DOHH2 (cell line): ENCODE measurements around the gene PRPH.

Experiments used
- EZH2phosphoT487 ChIP-seq: fragments of 200-600 bp; sonication (generic); IDR thresholded peaks from 2 replicates; pipeline ENCODE4 v1.6.1; 2017; ENCODE audit warnings: borderline replicate concordance, mild to moderate bottlenecking, antibody characterized with exemption, low read length, moderate library complexity, mixed read lengths
- TF ChIP-seq, protein P1 (sequence below): fragments of 200-600 bp; sonication (generic); IDR thresholded peaks from one replicate; pipeline ENCODE4 v1.5.1; 2014; ENCODE audit warnings: antibody characterized with exemption, mild to moderate bottlenecking, low read depth, low read length; ENCODE audit not compliant: poor library complexity, severe bottlenecking

DNA sequence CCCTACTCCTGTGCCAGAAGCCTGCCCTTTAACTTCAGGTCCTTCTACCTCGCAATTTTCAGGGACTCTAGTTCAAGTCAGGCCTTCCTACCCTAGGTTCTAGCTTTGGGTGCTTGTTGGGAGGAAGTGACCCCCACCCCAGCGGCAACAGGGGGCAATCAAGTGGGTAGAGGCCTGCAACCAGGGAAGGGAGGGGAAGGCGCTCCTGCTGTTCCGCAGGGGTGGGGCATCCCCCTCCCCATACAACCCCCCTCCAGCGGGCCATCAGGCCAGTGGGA, 204 bp upstream of the PRPH start:
- TF ChIP-seq, protein P1, sequence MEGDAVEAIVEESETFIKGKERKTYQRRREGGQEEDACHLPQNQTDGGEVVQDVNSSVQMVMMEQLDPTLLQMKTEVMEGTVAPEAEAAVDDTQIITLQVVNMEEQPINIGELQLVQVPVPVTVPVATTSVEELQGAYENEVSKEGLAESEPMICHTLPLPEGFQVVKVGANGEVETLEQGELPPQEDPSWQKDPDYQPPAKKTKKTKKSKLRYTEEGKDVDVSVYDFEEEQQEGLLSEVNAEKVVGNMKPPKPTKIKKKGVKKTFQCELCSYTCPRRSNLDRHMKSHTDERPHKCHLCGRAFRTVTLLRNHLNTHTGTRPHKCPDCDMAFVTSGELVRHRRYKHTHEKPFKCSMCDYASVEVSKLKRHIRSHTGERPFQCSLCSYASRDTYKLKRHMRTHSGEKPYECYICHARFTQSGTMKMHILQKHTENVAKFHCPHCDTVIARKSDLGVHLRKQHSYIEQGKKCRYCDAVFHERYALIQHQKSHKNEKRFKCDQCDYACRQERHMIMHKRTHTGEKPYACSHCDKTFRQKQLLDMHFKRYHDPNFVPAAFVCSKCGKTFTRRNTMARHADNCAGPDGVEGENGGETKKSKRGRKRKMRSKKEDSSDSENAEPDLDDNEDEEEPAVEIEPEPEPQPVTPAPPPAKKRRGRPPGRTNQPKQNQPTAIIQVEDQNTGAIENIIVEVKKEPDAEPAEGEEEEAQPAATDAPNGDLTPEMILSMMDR: no peak
- TF ChIP-seq EZH2phosphoT487: no peak
